Activated CD8-positive, alpha-beta memory T cell treated with anti-CD3 and anti-CD28 coated beads for 1 hour (primary cell): Measurements from ENCODE around the gene PHKA2.

Experiments
- DNase-seq, 2 donors: peaks; one replicate each; pipeline ENCODE4 v3.0.0-alpha.2; 2020; ENCODE audit warnings: low read depth in 1 of 2; ENCODE audit errors: extremely low read depth in 1 of 2

Gene PHKA2

GRCh38 chrX:18891548-18891945, 92.4 kb downstream of the PHKA2 start:
- DNase-seq = no peak

GRCh38 chrX:18890724-18891547, 93.0 kb downstream of the PHKA2 start:
- DNase-seq = no peak

- DNase-seq = no peak
Observed at GRCh38 chrX:18890049-18890381, 93.9 kb downstream of the PHKA2 start.

- DNase-seq = no peak
Observed at GRCh38 chrX:18889346-18890048, 94.4 kb downstream of the PHKA2 start.

- DNase-seq = no peak
Observed at GRCh38 chrX:18888281-18888680, 95.6 kb downstream of the PHKA2 start.

- no peak for DNase-seq
Observed at GRCh38 chrX:18887825-18888212, 96.1 kb downstream of the PHKA2 start.

- DNase-seq = no peak
Observed at GRCh38 chrX:18887177-18887824, 96.6 kb downstream of the PHKA2 start.

GRCh38 chrX:18886344-18887161, 97.4 kb downstream of the PHKA2 start:
- DNase-seq = peak in 1 of 2 donors; percentile 19

GRCh38 chrX:18886005-18886343, 97.9 kb downstream of the PHKA2 start:
- DNase-seq = no peak

GRCh38 chrX:18885328-18886004, 98.4 kb downstream of the PHKA2 start:
- DNase-seq = no peak

GRCh38 chrX:18884916-18885315, 99.0 kb downstream of the PHKA2 start:
- DNase-seq = no peak

GRCh38 chrX:18883961-18884765, 99.8 kb downstream of the PHKA2 start:
- no peak for DNase-seq

GRCh38 chrX:18883234-18883960, 100.5 kb downstream of the PHKA2 start:
- DNase-seq = no peak

GRCh38 chrX:18879144-18879543, 104.8 kb downstream of the PHKA2 start:
- no peak for DNase-seq

- no peak for DNase-seq
Observed at GRCh38 chrX:18877469-18877868, 106.4 kb downstream of the PHKA2 start.

GRCh38 chrX:18875256-18875878, 108.5 kb downstream of the PHKA2 start:
- no peak for DNase-seq

GRCh38 chrX:18874560-18875255, 109.2 kb downstream of the PHKA2 start:
- DNase-seq = no peak

GRCh38 chrX:18873836-18874235, 110.1 kb downstream of the PHKA2 start:
- no peak for DNase-seq
